ENCODE data around the gene DBNDD1.
"Not testable (repeated sequence)": the region's sequence is repeated elsewhere in the genome, so short reads cannot be mapped to it uniquely, and the experiment has no call there.

Gene DBNDD1, protein sequence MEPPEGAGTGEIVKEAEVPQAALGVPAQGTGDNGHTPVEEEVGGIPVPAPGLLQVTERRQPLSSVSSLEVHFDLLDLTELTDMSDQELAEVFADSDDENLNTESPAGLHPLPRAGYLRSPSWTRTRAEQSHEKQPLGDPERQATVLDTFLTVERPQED

DNA sequence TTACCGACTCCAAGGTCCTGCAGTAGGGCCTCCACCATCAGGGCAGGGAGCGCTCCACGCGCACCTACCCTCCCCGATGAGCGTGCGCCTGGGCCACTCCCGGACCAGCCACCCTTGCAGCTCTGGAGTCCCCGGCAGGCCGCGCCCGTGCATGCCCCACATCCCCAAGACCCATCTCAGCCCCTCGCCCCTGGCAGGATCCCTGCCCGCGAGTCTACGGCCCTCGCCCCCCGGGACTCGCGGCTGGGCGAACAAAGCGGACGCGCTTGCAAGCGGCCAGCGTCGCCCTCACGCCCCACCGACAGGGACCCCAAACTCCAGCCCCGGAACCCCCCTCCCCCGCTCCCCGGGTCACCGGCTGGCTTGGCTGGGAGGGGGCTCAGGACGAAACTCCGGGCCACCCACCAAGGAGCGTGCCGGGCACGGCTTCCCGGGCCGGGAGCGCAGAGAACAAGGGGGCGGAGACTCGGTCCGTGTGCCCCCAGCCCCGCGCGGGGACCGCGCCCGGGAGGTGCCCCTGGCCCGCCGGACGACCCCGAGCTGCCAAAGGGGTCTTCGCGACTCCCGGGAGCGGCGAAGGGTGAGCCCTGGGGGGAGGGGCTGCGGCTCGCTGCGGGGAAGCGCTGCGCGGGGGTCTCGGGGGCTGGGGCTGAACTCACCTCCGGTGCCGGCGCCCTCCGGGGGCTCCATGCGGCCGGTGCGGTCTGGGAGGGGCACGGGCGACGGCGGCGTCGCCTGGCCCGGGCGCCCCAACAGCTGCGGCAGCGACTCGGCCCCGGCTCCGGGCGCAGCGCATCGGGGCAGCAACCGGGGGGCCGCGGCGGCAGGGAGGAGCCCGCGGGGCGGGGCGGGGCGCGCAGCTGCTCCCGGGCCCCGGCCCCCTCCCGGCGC, at the start of gene DBNDD1:
TSS of gene DBNDD1 (minus strand) at position 805 of the 891 bp plus-strand sequence. CDS start at position 690, 115 bp downstream.
- no peak for DNase-seq (ENCODE audit: low read depth in 2 of 2, low spot score in 1 of 2)

GRCh38 chr16:90061437-90061836, 42.2 kb upstream of the DBNDD1 start:
- no peak for DNase-seq (ENCODE audit: low read depth in 2 of 2, low spot score in 1 of 2)

DNA sequence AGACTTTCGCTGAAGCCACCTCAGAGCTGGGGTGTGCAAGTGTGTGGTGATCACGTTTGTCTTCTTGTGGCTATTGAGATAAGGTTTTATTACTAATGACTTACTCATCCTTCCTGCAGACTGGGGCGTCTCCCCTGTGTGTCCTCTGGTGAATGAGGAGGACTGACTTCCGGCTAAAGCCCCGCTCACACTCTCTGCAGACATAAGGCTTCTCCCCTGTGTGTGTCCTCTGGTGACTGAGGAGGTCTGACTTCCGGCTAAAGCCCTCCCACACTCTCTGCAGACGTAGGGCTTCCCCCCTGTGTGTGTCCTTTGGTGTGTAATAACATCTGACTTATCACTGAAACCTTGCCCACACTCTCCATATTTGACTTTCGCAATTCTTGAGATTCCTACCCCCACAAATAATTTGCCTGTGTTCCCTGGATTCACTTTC, 38.5 kb upstream of the DBNDD1 start:
- no peak for DNase-seq (ENCODE audit: low read depth in 2 of 2, low spot score in 1 of 2)

DNA sequence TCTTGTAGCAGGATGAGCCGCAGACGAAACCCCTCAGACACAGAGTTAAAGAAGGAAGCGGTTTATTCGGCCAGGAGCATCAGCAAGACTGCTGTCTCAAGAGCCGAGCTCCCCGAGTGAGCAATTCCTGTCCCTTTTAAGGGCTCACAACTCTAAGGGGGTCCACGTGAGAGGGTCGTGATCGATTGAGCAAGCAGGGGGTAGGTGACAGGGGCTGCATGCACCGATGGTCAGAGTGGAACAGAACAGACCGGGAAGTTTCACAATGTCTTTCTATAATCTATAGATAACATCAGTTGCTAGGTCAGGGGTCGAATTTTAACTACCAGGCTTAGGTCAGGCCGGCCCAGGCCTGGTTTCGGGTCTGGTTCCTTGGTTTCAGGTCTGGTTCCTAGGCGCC, 37.3 kb upstream of the DBNDD1 start:
- DNase-seq (ENCODE audit: low read depth in 2 of 2, low spot score in 1 of 2) = not testable (repeated sequence)

DNA sequence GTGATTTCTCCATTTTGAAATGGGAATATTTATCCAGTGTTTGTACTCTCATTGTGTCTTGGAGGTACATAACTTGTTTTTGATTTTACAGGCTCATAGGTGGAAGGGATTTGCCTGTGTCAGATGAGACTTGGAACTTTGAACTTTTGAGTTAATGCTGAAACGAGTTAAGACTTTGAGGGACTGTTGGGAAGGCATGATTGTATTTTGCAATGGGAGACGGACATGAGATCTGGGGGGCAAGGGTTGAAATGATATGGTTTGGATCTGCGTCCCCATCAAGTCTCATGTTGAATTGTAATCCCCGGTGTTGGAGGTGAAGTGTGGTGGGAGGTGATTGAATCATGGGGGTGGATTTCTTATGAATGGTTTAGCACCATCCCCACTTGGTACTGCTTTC, 36.1 kb upstream of the DBNDD1 start:
- no peak for DNase-seq (ENCODE audit: low read depth in 2 of 2, low spot score in 1 of 2)

DNA sequence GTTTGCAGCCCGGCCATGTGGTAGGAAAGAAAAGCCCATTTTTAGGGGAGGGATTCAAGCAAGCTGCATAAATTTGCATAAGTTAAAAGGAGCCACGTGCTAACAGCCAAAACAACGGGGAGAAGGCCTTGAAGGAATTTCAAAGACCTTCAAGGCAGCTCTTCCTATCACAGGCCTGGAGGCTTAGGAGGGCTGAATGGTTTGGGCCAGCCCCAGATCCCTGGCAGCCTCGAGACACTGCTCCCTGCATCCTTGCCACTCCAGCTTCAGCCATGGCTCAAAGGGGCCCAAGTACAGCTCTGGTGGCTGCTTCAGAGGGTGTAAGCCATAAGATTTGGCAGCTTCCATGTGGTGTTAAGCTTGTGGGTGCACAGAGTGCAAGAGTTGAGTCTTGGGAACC, 35.3 kb upstream of the DBNDD1 start:
- no peak for DNase-seq (ENCODE audit: low read depth in 2 of 2, low spot score in 1 of 2)

DNA sequence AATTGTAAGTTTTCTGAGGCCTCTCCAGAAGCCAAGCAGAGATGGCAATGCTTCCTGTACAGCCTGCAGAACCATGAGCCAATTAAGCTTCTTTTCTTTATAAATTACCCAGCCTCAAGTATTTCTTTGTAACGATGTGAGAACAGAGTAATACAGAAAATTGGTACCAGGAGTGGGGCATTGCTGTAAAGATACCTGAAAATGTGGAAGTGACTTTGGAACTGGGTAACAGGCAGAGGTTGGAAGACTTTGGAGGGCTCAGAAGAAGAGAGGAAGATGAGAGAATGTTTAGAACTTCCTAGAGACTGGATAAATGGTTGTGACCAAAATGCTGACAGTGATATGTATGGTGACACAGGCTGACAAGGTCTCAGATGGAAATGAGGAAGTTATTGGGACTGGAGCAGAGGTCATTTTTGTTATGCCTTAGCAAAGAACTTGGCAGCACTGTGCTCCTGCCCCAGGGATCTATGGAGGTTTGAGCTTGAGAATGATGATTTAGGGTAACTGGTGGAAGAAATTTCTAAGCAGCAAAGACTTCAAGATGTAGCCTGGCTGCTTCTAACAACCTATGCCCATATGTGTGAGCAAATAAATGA, 34.7 kb upstream of the DBNDD1 start:
- DNase-seq (ENCODE audit: low read depth in 2 of 2, low spot score in 1 of 2) = no peak

DNA sequence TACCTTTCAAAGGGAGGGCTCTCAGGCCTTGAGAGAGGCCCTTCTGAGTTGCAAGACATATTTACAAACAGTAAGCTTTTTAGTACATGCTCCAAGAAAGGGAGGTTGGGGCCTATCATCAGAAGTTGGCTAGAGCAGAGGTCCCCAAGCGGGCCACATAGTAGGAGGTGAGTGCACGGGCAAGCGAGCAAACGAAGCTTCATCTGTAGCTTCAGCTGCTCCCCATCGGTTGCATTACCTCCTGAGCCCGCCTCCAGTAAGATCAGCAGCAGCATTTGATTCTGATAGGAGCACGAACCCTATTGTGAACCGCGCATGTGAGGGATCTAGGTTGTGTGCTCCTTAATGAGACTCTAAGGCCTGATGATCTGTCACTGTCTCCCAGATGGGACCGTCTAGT, 31.7 kb upstream of the DBNDD1 start:
- no peak for DNase-seq (ENCODE audit: low read depth in 2 of 2, low spot score in 1 of 2)

- DNase-seq (ENCODE audit: low read depth in 2 of 2, low spot score in 1 of 2) = no peak
Observed at GRCh38 chr16:90048737-90049330, 29.6 kb upstream of the DBNDD1 start.

GRCh38 chr16:90048347-90048722, 29.1 kb upstream of the DBNDD1 start:
- DNase-seq (ENCODE audit: low read depth in 2 of 2, low spot score in 1 of 2) = no peak

GRCh38 chr16:90047714-90048346, 28.6 kb upstream of the DBNDD1 start:
- no peak for DNase-seq (ENCODE audit: low read depth in 2 of 2, low spot score in 1 of 2)

GRCh38 chr16:90046971-90047713, 27.9 kb upstream of the DBNDD1 start:
- DNase-seq (ENCODE audit: low read depth in 2 of 2, low spot score in 1 of 2) = no peak

GRCh38 chr16:90046122-90046970, 27.1 kb upstream of the DBNDD1 start:
- DNase-seq (ENCODE audit: low read depth in 2 of 2, low spot score in 1 of 2) = no peak

DNA sequence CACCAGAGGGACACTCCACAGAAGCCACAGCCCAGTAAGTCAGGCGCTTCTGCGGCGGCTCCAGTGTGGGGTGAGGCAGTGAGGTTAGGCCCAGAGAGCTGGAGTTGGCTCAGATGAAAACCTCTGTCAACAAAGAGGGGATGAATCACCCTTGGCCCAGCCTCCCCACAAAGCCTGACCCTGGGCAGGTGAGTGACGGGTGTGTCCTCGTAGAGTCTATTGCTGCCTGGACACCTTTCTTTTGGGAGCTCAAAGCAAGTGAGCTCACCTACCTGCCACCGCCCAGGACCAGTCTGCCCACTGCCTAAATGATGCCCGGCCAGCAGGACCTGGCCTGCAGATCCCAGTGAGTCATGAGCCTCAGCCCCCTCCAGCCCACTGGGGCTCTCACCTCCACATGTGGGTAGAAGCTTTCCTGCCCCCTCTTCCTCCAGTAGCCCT, 24.9 kb upstream of the DBNDD1 start:
- no peak for DNase-seq (ENCODE audit: low read depth in 2 of 2, low spot score in 1 of 2)

DNA sequence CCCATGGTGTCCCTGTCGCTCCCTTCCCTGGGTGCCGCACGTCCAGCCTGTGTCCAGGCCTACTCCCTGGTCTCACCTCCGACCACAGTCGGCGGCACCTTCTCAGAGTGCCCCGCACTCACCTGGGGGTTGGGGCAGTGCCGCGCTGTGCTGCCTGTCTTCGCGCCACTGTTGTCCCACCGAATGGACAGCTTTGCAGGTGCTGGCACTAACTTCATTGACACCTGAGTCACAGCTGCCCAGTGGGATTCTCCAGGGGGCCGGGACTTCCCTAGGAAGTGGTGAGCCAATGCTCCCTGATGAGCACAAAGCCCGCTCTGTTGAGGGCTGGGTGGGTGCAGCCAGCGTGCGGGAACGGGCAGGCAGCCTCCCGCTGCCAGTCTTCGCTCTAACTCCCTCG, 24.3 kb upstream of the DBNDD1 start:
- DNase-seq (ENCODE audit: low read depth in 2 of 2, low spot score in 1 of 2) = no peak

DNA sequence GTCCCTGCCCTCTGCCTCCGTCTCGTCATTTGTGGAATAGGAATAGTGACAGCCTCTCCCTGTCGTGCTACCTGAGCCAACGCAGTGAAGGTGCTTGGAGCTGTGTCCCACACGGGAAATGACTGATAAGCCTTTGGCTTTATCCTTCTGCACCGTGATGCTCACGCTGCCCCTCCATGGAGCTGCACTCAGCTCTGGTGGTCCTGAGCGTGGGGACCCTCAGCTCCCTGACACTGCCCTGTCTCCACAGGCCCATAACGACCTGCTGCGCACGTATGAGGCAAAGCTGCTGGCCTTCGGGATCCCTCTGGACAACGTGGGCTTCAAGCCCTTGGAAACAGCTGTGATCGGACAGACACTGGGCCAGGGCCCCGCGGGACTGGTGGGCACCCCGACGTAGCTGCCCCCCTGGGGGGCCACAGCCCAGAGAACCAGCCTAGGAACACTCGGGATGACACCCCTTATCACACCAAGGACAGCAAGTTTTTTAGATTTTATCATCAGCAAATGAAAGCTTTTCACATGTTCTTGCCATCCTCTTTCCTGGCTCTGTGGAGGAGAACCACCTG, 23.8 kb upstream of the DBNDD1 start:
- DNase-seq (ENCODE audit: low read depth in 2 of 2, low spot score in 1 of 2) = no peak

GRCh38 chr16:90041896-90042473, 22.7 kb upstream of the DBNDD1 start:
- DNase-seq (ENCODE audit: low read depth in 2 of 2, low spot score in 1 of 2) = no peak

DNA sequence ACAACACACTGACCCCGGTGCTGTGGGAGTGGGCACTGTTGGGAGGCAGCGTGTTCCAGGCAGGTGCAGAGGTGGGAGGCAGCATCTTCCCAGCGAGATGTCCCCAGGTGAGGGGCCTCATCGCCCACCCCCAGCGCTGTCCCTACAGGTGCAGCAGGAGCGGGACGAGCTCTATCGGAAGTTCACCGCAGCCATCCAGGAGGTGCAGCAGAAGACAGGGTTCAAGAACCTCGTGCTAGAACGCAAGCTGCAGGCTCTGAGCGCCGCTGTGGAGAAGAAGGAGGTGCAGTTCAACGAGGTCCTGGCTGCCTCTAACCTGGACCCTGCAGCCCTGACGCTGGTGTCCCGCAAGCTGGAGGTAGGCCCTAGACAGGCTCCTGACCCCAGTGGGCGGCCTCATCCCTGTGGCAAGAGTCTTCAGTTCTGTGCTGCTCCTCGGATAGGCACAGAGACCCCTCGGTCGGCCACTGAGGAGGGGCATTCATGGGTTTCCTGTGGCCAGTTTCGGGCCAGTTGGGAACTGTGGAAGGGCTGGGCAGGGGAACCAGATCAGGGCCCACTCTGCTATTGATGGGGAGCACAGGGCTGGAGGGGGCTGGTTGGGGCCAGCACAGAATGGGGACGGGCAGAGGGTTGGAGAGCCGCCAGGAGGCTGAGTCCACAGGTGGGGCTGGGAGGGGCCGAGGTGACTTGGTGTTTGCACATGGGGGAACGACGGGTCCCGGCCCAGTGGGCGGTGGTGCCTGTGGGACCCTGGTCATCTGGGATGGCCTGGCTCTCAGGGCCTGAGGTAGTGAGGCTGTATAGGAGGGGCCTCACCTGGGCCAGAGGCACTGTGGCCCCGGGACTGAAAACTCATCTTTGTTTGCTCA, 21.1 kb upstream of the DBNDD1 start:
- DNase-seq (ENCODE audit: low read depth in 2 of 2, low spot score in 1 of 2) = no peak
